SK-N-SH treated with all-trans-retinoic acid at 6 μM for 48 hours (cell line): ENCODE data around the gene BIRC5.

ENCODE experiments used
- BACH2 ChIP-seq: fragments of 250-450 bp; sonication (Bioruptor Pico); IDR thresholded peaks from 2 replicates; pipeline ENCODE4 v1.9.0; 2021; ENCODE audit warnings: mild to moderate bottlenecking, borderline replicate concordance
- ISL1 ChIP-seq: fragments of 250-450 bp; sonication (Bioruptor Pico); IDR thresholded peaks from 2 replicates; pipeline ENCODE4 v2.1.2; 2022; ENCODE audit warnings: mild to moderate bottlenecking, moderate library complexity
- PPARA ChIP-seq: fragments of 250-450 bp; sonication (Bioruptor Pico); IDR thresholded peaks from 2 replicates; pipeline ENCODE4 v1.5.0; 2020; ENCODE audit warnings: mild to moderate bottlenecking, borderline replicate concordance
- TCF4 ChIP-seq: fragments of 250-450 bp; sonication (Bioruptor Pico); IDR thresholded peaks from 2 replicates; pipeline ENCODE4 v1.8.0; 2021; ENCODE audit warnings: mild to moderate bottlenecking, moderate library complexity, borderline replicate concordance
- TSHZ2 ChIP-seq: fragments of 250-450 bp; sonication (Bioruptor Pico); IDR thresholded peaks from 2 replicates; pipeline ENCODE4 v1.5.0; 2020; ENCODE audit warnings: mild to moderate bottlenecking, moderate library complexity
- ZFP3 ChIP-seq: fragments of 250-450 bp; sonication (Bioruptor Pico); IDR thresholded peaks from 2 replicates; pipeline ENCODE4 v1.5.0; 2020; ENCODE audit warnings: mild to moderate bottlenecking, moderate library complexity
- ZNF565 ChIP-seq: fragments of 450-650 bp; formaldehyde crosslinking; conservative IDR thresholded peaks from 2 replicates; pipeline ENCODE4 v1.5.0; 2020; ENCODE audit warnings: low read depth, mild to moderate bottlenecking, moderate library complexity
- TF ChIP-seq, protein P1 (sequence below): fragments of 250-450 bp; sonication (Bioruptor Pico); IDR thresholded peaks from 2 replicates; pipeline ENCODE4 v1.8.0; 2021; ENCODE audit warnings: low read depth, mild to moderate bottlenecking, moderate library complexity, borderline replicate concordance

DNA sequence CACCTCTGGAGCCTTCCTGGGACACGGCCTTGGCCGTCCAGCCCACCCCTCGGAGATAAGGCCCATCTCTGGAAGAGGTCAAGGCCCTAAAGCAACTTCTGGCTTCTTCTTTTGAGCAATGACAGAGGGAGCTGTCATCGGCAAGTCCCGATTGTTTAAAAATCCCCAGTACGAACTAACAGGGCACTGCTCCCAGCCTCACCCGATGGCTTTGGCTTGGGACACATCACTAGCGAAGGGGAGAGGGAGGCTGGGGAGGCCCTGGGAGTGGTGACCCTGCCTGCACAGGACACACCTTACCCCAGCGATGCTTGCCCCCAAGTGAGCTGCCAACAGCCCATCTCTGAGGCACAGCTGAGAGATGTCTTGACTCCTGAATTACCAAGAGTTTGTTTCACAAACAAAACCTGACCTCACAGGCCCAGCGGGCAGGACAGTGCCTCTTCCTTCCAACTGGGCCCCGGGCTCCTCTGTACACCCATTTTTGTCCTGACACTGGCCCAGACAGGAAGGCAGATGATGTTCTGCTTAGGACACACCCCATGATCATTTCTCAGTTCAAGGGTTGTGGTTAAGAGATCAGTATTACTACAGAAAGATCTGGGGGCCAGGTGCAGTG is 40.8 kb upstream of the BIRC5 start:
- TF ChIP-seq BACH2 (CRISPR knock-in tag) (no peak), ISL1 (CRISPR knock-in tag) (no peak), PPARA (CRISPR knock-in tag) (no peak), TCF4 (CRISPR knock-in tag) (no peak), ZFP3 (CRISPR knock-in tag) (no peak), ZNF565 (CRISPR knock-in tag) (no peak), TSHZ2 (no peak)
- TF ChIP-seq, protein P1, sequence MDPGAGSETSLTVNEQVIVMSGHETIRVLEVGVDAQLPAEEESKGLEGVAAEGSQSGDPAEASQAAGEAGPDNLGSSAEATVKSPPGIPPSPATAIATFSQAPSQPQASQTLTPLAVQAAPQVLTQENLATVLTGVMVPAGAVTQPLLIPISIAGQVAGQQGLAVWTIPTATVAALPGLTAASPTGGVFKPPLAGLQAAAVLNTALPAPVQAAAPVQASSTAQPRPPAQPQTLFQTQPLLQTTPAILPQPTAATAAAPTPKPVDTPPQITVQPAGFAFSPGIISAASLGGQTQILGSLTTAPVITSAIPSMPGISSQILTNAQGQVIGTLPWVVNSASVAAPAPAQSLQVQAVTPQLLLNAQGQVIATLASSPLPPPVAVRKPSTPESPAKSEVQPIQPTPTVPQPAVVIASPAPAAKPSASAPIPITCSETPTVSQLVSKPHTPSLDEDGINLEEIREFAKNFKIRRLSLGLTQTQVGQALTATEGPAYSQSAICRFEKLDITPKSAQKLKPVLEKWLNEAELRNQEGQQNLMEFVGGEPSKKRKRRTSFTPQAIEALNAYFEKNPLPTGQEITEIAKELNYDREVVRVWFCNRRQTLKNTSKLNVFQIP (CRISPR knock-in tag) = no peak
